Brain microvascular endothelial cell (primary cell): ENCODE measurements around the gene RCAN2.

Experiments used
- DNase-seq: peaks from one replicate; pipeline ENCODE4 v3.0.0-alpha.2; 2020
- H3K27ac ChIP-seq: fragments of 250-450 bp; sonication (Bioruptor Pico); 2 replicates; pipeline ENCODE4 v1.5.1; 2020; ENCODE audit warnings: mild to moderate bottlenecking, moderate library complexity
- H3K27me3 ChIP-seq: fragments of 250-450 bp; sonication (Bioruptor Pico); replicated peaks from 2 replicates; pipeline ENCODE4 v1.5.1; 2020; ENCODE audit warnings: mild to moderate bottlenecking
- H3K36me3 ChIP-seq: fragments of 250-450 bp; sonication (Bioruptor Pico); replicated peaks from 2 replicates; pipeline ENCODE4 v1.5.1; 2020; ENCODE audit warnings: mild to moderate bottlenecking
- H3K4me3 ChIP-seq: 2 replicates; pipeline ENCODE4 v1.5.1; 2011; ENCODE audit warnings: low read depth, mild to moderate bottlenecking, control low read depth, low read length, moderate library complexity
- CTCF ChIP-seq: IDR thresholded peaks from 2 replicates; pipeline ENCODE4 v1.5.1; 2011; ENCODE audit warnings: low read depth, mild to moderate bottlenecking, moderate library complexity, low read length, control low read depth, inconsistent platforms; ENCODE audit errors: missing control alignments
- in situ Hi-C: cut with HindIII; loops from 2 replicates; pipeline ENCODE4 v1.10.0; 2017; ENCODE audit warnings: low sequenced_read_pairs, low pct_ligation_motif_present

RCAN2 gene

GRCh38 chr6:46443623-46444022, 47.6 kb downstream of the RCAN2 start:
- H3K27me3 ChIP-seq, result no peaks in the 10 kb centered on the region
- no peak for DNase-seq
- H3K36me3 ChIP-seq, result no peaks in the 10 kb centered on the region
- no peak for TF ChIP-seq CTCF
- in situ Hi-C loops, result no loop called here
- no peak overlapping the region for H3K4me3 ChIP-seq
- no peak overlapping the region for H3K27ac ChIP-seq

GRCh38 chr6:46440641-46441040, 50.6 kb downstream of the RCAN2 start:
- Histone ChIP-seq H3K4me3 (no peak overlapping the region), H3K27me3 (no peaks in the 10 kb centered on the region), H3K27ac (no peak overlapping the region), H3K36me3 (no peaks in the 10 kb centered on the region)
- no peak for DNase-seq
- in situ Hi-C loops, result no loop called here
- TF ChIP-seq CTCF, result no peak

GRCh38 chr6:46440141-46440540, 51.1 kb downstream of the RCAN2 start:
- in situ Hi-C loops, result no loop called here
- DNase-seq, result no peak

GRCh38 chr6:46438245-46438644, 53.0 kb downstream of the RCAN2 start:
- in situ Hi-C loops, result no loop called here
- DNase-seq, result no peak

More at GRCh38 chr6:46440141-46440540, 51.1 kb downstream of the RCAN2 start:
- no peak overlapping the region for H3K4me3 ChIP-seq
- H3K36me3 ChIP-seq, result no peaks in the 10 kb centered on the region
- no peak for TF ChIP-seq CTCF
- H3K27me3 ChIP-seq, result no peaks in the 10 kb centered on the region
- no peak overlapping the region for H3K27ac ChIP-seq

GRCh38 chr6:46437671-46438221, 53.5 kb downstream of the RCAN2 start:
- DNase-seq, result no peak

More at GRCh38 chr6:46438245-46438644, 53.0 kb downstream of the RCAN2 start:
- H3K27ac ChIP-seq, result no peak overlapping the region
- no peaks in the 10 kb centered on the region for H3K27me3 ChIP-seq
- no peaks in the 10 kb centered on the region for H3K36me3 ChIP-seq
- no peak overlapping the region for H3K4me3 ChIP-seq
- no peak for TF ChIP-seq CTCF

More at GRCh38 chr6:46437671-46438221, 53.5 kb downstream of the RCAN2 start:
- H3K36me3 ChIP-seq, result no peaks in the 10 kb centered on the region
- H3K27me3 ChIP-seq, result no peaks in the 10 kb centered on the region
- no peak overlapping the region for H3K4me3 ChIP-seq
- no peak for TF ChIP-seq CTCF
- no peak overlapping the region for H3K27ac ChIP-seq
- in situ Hi-C loops, result no loop called here
